Endothelial cell of umbilical vein (primary cell): ENCODE results near the gene PRKAR1B.
"Not testable (repeated sequence)": the region's sequence is repeated elsewhere in the genome, so short reads cannot be mapped to it uniquely, and the experiment has no call there.

ENCODE experiments used
- MYC ChIP-seq: IDR thresholded peaks from one replicate; pipeline ENCODE4 v1.6.1; 2011; ENCODE audit warnings: mild to moderate bottlenecking, low read depth, low read length
- POLR2A ChIP-seq: IDR thresholded peaks from 2 replicates; pipeline ENCODE4 v1.6.1; 2012; ENCODE audit warnings: low read depth, mild to moderate bottlenecking, control low read depth, low read length
- POLR2AphosphoS5 ChIP-seq: IDR thresholded peaks from 2 replicates; pipeline ENCODE4 v1.6.1; 2012; ENCODE audit warnings: low read depth, mild to moderate bottlenecking, control low read depth, low read length, moderate library complexity; ENCODE audit not compliant: insufficient read depth
- TF ChIP-seq, protein P1 (sequence below), 2 donors: IDR thresholded peaks; 1 replicate in 1 of 2; 2 replicates in 1 of 2; pipeline ENCODE4 v1.5.1; 2011; ENCODE audit warnings: low read length in 2 of 2, mild to moderate bottlenecking in 2 of 2, moderate library complexity in 2 of 2, control low read depth in 1 of 2, inconsistent platforms in 1 of 2, low read depth in 1 of 2; ENCODE audit not compliant: insufficient read depth in 1 of 2; ENCODE audit errors: extremely low read depth in 1 of 2

DNA sequence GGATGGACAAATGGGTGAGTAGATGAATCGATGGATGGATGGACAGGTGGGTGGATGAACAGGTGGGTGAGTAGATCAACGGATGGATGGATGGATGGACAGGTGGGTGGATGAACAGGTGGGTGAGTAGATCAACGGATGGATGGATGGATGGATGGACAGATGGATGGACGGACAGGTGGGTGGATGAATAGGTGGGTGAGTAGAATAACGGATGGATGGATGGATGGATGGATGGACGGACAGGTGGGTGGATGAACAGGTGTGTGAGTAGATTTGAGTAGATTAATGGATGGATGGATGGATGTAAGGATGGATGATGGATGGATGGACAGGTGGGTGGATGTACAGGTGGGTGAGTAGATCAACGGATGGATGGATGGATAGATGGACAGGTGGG is 115.2 kb downstream of the PRKAR1B start:
- not testable (repeated sequence) for TF ChIP-seq POLR2AphosphoS5, MYC, POLR2A
- TF ChIP-seq, protein P1, sequence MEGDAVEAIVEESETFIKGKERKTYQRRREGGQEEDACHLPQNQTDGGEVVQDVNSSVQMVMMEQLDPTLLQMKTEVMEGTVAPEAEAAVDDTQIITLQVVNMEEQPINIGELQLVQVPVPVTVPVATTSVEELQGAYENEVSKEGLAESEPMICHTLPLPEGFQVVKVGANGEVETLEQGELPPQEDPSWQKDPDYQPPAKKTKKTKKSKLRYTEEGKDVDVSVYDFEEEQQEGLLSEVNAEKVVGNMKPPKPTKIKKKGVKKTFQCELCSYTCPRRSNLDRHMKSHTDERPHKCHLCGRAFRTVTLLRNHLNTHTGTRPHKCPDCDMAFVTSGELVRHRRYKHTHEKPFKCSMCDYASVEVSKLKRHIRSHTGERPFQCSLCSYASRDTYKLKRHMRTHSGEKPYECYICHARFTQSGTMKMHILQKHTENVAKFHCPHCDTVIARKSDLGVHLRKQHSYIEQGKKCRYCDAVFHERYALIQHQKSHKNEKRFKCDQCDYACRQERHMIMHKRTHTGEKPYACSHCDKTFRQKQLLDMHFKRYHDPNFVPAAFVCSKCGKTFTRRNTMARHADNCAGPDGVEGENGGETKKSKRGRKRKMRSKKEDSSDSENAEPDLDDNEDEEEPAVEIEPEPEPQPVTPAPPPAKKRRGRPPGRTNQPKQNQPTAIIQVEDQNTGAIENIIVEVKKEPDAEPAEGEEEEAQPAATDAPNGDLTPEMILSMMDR (IDR thresholded peaks at IDR 0.05; ENCODE audit: extremely low read depth in 1 of 2, insufficient read depth in 1 of 2, low read depth in 1 of 2, low read length in 2 of 2), result not testable (repeated sequence)
